GM23338 (cell line): ENCODE data around the gene MESD. TPM values are rescaled to one million over a fixed set of nuclear protein-coding genes. Genes with fewer than 3 reads are reported as not detected.

Experiments used
- ATAC-seq: fragments of 200-7000 bp; cut with Tn5 transposase; 3 replicates; pipeline ENCODE4 v1.9.1; 2020
- DNase-seq: peaks from one replicate; pipeline ENCODE4 v3.0.0-alpha.2; 2015; ENCODE audit warnings: low spot score
- H2AFZ ChIP-seq: fragments of 200-600 bp; sonication (generic); 2 replicates; pipeline ENCODE4 v1.8.0; 2016; ENCODE audit warnings: antibody characterized with exemption, mild to moderate bottlenecking, moderate library complexity
- H3F3A ChIP-seq: fragments of 200-600 bp; sonication (generic); replicated peaks from 2 replicates; pipeline ENCODE4 v1.8.0; 2017; ENCODE audit warnings: antibody characterized with exemption, mixed run types, low read depth
- H3K27ac ChIP-seq: fragments of 200-600 bp; sonication (generic); 2 replicates; pipeline ENCODE4 v1.6.1; 2016; ENCODE audit warnings: low read depth
- H3K27me3 ChIP-seq: fragments of 200-600 bp; sonication (generic); 2 replicates; pipeline ENCODE4 v1.8.0; 2016; ENCODE audit warnings: mild to moderate bottlenecking, mixed run types, moderate library complexity; ENCODE audit not compliant: insufficient read depth
- H3K36me3 ChIP-seq: fragments of 200-600 bp; sonication (generic); 2 replicates; pipeline ENCODE4 v1.8.0; 2016; ENCODE audit warnings: mild to moderate bottlenecking; ENCODE audit not compliant: insufficient read depth
- H3K4me1 ChIP-seq: fragments of 200-600 bp; sonication (generic); 2 replicates; pipeline ENCODE4 v1.8.0; 2016; ENCODE audit warnings: mild to moderate bottlenecking, moderate library complexity; ENCODE audit not compliant: insufficient read depth
- H3K4me2 ChIP-seq: fragments of 200-600 bp; sonication (generic); 2 replicates; pipeline ENCODE4 v1.7.1; 2017; ENCODE audit warnings: mixed run types
- H3K4me3 ChIP-seq: fragments of 200-600 bp; sonication (generic); 2 replicates; pipeline ENCODE4 v1.6.1; 2016; ENCODE audit warnings: mixed run types
- H3K79me2 ChIP-seq: fragments of 200-600 bp; sonication (generic); replicated peaks from 2 replicates; pipeline ENCODE4 v1.8.0; 2017; ENCODE audit warnings: mild to moderate bottlenecking; ENCODE audit not compliant: insufficient read depth
- H3K9me2 ChIP-seq: fragments of 200-600 bp; sonication (generic); 2 replicates; pipeline ENCODE4 v1.8.0; 2017; ENCODE audit not compliant: insufficient read depth
- H4K20me1 ChIP-seq: fragments of 200-600 bp; sonication (generic); replicated peaks from 2 replicates; pipeline ENCODE4 v1.8.0; 2017; ENCODE audit warnings: mild to moderate bottlenecking; ENCODE audit not compliant: insufficient read depth
- H3K27ac Mint-ChIP-seq: 2 replicates; pipeline ENCODE4 v1.8.0; 2020; ENCODE audit warnings: inconsistent platforms, mild to moderate bottlenecking, moderate library complexity, mixed read lengths
- H3K27me3 Mint-ChIP-seq: 3 replicates; pipeline ENCODE4 v1.8.0; 2022; ENCODE audit warnings: low read depth, mild to moderate bottlenecking, moderate library complexity, mixed read lengths, inconsistent platforms; ENCODE audit not compliant: insufficient read depth, poor library complexity
- H3K36me3 Mint-ChIP-seq: 3 replicates; pipeline ENCODE4 v1.8.0; 2021; ENCODE audit warnings: low read depth, mild to moderate bottlenecking, inconsistent platforms, moderate library complexity, mixed read lengths
- H3K4me1 Mint-ChIP-seq: 3 replicates; pipeline ENCODE4 v1.8.0; 2020; ENCODE audit warnings: mild to moderate bottlenecking, inconsistent platforms, mixed read lengths
- H3K4me3 Mint-ChIP-seq: 3 replicates; pipeline ENCODE4 v1.8.0; 2021; ENCODE audit warnings: moderate library complexity, mild to moderate bottlenecking, inconsistent platforms, mixed read lengths
- H3K9me3 Mint-ChIP-seq: 3 replicates; pipeline ENCODE4 v1.8.0; 2020; ENCODE audit warnings: moderate library complexity, mild to moderate bottlenecking, inconsistent platforms, mixed read lengths
- CTCF ChIP-seq, 2 experiments: fragments of 200-600 bp in 1 of 2; sonication (generic) in 1 of 2; conservative IDR thresholded peaks; 2 replicates each; pipeline versions ENCODE4 v1.5.1 to v1.6.1; 2016 to 2017; ENCODE audit warnings: antibody characterized with exemption in 2 of 2, low read depth in 2 of 2, mild to moderate bottlenecking in 2 of 2, moderate library complexity in 1 of 2
- POLR2AphosphoS5 ChIP-seq: IDR thresholded peaks from 2 replicates; pipeline ENCODE4 v1.6.1; 2016; ENCODE audit warnings: antibody characterized with exemption, low read depth
- STAT1 ChIP-seq: IDR thresholded peaks from one replicate; pipeline ENCODE4 v1.6.1; 2016; ENCODE audit warnings: antibody characterized with exemption; ENCODE audit not compliant: unreplicated experiment
- ZNF462 ChIP-seq: fragments of 250-450 bp; sonication (Bioruptor Pico); IDR thresholded peaks from 2 replicates; pipeline ENCODE4 v1.5.0; 2020; ENCODE audit warnings: mild to moderate bottlenecking, moderate library complexity
- polyA plus RNA-seq: library from polyadenylated mRNA; unstranded; fragments of >200 nt; fragmentation: Nextera tagmentation; extraction: Ambion mirVana; gene quantifications from 2 replicates; pipeline ENCODE4 v1.2.1, GENCODE V29; 2016
- total RNA-seq: library from RNA; depleted of rRNA; stranded (reverse); fragments of >200 nt; shearing (Covaris generic); gene quantifications from 2 replicates; pipeline ENCODE4 v1.2.3, GENCODE V29; 2014

MESD gene
- total and polyA plus RNA-seq, 2 experiments from 2014 or later, result 25.6 to 52.7 TPM

GRCh38 chr15:80916056-80916455 is 73.6 kb downstream of the MESD start (continued):
- TF ChIP-seq ZNF462 (CRISPR knock-in tag) (no peak), STAT1 (no peak), POLR2AphosphoS5 (no peak)

- no peaks in the 10 kb centered on the region for H3K36me3 ChIP-seq
- H3K27ac ChIP-seq, result no peak overlapping the region
- ATAC-seq, result peak; percentile 98
- Mint-ChIP-seq H3K4me1 (peaks cover 25% of the 10 kb centered on the region), H3K9me3 (no peaks in the 10 kb centered on the region), H3K36me3 (peaks cover 5% of the 10 kb centered on the region; the same call in 1 of the 3 replicates), H3K27ac (no peak overlapping the region), H3K4me3 (no peak overlapping the region), H3K27me3 (no peaks in the 10 kb centered on the region)
- H3K79me2 ChIP-seq, result no peaks in the 10 kb centered on the region
- no peaks in the 10 kb centered on the region; the same call in 1 of the 2 replicates for H4K20me1 ChIP-seq
- DNase-seq, result peak; percentile 88
- H3K4me1 ChIP-seq, result peaks cover 10% of the 10 kb centered on the region
- no peaks in the 10 kb centered on the region for H3F3A ChIP-seq
- H3K9me2 ChIP-seq, result no peaks in the 10 kb centered on the region
- H3K4me2 ChIP-seq, result no peak overlapping the region
- no peaks in the 10 kb centered on the region for H3K27me3 ChIP-seq
- no peak overlapping the region for H2AFZ ChIP-seq
- TF ChIP-seq ZNF462 (CRISPR knock-in tag) (no peak), CTCF (conservative IDR thresholded peaks at IDR 0.05; ENCODE audit: low read depth in 2 of 2) (peak; percentile 53 to 72)
- no peak overlapping the region for H3K4me3 ChIP-seq
These were observed 74.1 kb downstream of the MESD start for GRCh38 chr15:80915472-80915871.
